HG03097 (cell line): ENCODE data around the gene HRK.

ENCODE experiments used
- ATAC-seq: cut with Tn5 transposase; IDR thresholded peaks from one replicate; pipeline ENCODE4 v1.9.1; 2021; ENCODE audit not compliant: unreplicated experiment, low FRiP score

Gene HRK

GRCh38 chr12:116901612-116902011, 20.4 kb upstream of the HRK start:
- ATAC-seq, result no peak

DNA sequence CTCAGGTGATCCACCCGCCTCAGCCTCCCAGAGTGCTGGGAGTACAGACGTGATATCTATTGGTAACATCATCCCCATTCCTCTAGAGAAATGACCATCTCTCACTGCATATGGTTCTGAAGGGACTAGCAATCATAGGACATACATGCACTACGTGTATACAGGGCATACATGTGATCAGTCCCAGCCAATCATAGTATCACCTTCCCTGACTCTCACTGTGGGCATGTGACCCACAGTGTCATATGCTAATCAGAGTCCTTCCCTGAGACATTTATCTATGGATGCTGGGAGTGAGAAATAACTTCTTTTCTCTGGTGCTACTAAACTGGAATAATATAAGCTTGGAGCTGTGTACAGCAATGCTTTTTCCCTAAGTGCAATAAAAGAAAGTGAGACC, 17.4 kb upstream of the HRK start:
- no peak for ATAC-seq

- ATAC-seq, result no peak
Observed at GRCh38 chr12:116897476-116897875, 16.2 kb upstream of the HRK start.

GRCh38 chr12:116896411-116896924, 15.2 kb upstream of the HRK start:
- ATAC-seq, result no peak

GRCh38 chr12:116894913-116895312, 13.7 kb upstream of the HRK start:
- no peak for ATAC-seq

DNA sequence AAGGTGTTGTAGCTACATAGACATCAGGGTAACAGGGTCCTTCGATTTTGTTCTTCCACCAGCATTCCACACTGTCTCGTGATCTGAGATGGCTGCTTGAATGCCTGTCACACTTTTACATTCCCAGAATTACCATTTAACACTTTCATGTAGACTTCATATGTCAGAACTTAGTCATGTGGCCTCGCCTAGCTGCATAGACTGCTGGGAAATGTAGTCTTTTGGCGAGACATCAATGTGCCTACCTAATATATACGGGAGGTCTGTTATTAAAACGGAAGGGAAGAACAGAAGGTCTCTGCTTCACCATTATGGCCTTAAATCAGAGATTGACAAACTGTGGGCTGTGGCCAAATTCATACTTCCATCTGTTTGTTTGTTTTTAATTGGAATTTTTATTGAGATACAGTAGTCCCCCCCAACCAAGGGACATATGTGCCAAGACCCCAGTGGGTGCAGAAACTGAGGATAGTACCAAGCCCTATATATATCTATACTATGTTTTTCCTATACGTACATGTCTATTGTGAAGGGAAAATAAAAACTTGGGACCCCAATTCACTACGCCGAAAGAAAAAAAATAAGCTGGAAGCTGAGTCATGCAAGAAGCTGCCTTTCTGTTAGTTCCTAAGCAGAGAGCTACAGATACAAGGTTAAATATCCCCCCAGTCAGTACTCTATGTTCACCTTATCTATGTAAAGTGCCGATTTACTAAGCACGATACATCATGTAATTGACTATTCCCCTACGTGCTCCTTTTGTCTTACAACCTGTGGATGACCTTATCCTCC, 11.3 kb upstream of the HRK start:
- no peak for ATAC-seq

DNA sequence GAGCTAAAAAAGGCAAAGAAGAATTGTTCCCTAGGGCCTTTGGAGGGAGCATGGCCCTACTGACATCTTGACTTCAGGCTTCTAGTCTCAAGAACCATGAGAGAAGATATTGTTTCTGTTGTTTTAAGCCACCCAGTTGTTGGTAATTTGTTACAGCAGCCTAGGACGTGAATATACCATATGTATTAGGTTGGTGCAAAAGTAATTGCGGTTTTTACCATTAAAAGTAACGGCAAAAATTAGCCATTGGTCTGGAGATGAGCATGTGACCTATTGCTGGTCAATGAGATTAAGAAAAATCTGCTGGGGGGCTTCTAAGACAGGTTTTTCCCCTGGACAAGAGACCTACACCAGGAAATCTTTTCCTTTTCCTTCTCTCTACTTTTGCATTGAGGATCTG, 9.8 kb upstream of the HRK start:
- ATAC-seq, result no peak

- no peak for ATAC-seq
Observed at GRCh38 chr12:116890330-116890729, 9.1 kb upstream of the HRK start.

GRCh38 chr12:116887897-116888296, 6.7 kb upstream of the HRK start:
- no peak for ATAC-seq

- no peak for ATAC-seq
Observed at GRCh38 chr12:116887244-116887643, 6.0 kb upstream of the HRK start.

GRCh38 chr12:116885491-116885890, 4.2 kb upstream of the HRK start:
- no peak for ATAC-seq

GRCh38 chr12:116884871-116885270, 3.6 kb upstream of the HRK start:
- ATAC-seq, result no peak

- ATAC-seq, result no peak
Observed at GRCh38 chr12:116882742-116883141, 1.5 kb upstream of the HRK start.

DNA sequence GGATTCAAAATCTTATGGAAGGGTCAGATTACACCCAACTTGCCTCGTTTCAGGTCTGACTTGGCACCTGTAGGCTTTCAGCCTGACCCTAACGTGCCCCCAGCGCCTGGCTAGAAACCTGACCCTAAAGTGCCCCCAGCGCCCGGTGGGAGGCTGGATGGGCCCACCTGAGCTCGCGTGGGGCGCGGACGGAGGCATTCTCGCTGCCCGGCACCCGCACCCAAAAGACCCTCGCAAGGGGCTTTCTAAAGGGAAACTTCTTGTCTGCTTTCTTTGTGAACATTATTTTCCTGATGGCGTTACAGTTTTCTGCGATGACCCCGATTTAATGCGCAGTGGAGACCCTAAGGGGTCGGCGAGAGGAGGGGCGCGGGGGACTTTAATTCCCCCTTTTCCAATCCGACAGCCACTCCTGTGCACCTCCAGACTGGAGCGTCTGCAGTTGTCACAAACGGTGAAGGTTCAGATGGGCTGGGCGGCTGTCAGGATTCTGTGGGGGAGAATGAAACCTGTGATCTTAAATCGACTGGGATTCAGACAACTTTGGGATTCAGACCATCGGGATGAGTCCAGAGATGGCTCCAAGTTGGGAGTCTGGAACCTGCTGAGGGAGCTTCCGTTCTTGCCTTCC, 751 bp upstream of the HRK start:
- no peak for ATAC-seq

DNA sequence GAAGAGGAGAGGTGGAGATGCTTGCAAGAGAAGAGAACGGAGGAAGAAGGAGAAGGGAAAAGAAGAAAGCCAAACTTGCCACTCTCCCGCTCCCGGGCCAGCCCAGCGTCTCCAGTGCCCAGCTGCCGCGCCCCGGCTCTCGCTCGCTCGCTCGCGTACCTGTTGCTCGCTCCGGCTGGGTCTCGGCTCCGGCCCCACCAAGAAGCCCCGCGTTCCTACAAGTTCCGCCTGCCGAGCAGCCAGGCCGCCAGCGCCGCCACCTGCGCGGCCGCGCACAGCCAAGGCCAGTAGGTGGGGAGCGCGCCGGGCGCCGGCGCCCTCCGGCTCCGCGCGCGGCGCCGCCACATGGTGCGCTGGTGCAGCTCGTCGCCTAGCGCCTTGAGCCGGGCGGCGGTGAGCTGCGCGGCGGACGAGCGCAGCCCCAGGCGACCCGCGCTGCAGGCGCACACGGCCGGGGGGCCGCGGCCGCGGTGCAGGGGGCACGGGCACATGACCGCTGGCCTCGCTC, 370 bp downstream of the HRK start:
- ATAC-seq, result no peak

DNA sequence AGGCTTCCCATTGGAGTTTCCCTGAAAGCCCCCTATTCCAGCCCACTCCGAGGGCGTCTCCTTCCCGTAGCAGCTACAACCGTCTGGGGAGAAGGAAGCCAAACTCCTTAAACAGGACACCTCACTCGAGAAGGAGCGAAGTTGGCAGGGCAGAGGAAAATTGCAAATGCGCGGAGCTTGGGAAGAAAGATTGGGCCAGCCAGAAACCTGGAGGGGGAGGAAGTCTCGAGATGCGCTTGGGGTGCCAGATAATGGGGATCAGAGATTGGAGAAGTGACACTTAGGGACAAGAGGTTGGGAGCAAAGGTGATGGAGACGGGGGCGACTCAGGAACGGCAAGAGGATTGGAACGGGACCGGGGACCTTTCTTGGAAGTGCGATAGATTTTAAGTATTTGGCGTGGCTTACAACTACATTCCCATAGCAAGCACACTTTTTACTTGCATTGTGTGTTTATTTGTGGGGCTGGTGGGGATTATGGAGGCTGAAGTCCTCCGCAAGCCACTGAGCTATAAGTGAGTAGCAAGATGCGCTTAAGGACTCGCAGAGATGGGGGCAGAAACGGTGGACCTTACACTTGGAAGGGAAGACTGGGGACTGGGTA, 926 bp downstream of the HRK start:
- no peak for ATAC-seq

DNA sequence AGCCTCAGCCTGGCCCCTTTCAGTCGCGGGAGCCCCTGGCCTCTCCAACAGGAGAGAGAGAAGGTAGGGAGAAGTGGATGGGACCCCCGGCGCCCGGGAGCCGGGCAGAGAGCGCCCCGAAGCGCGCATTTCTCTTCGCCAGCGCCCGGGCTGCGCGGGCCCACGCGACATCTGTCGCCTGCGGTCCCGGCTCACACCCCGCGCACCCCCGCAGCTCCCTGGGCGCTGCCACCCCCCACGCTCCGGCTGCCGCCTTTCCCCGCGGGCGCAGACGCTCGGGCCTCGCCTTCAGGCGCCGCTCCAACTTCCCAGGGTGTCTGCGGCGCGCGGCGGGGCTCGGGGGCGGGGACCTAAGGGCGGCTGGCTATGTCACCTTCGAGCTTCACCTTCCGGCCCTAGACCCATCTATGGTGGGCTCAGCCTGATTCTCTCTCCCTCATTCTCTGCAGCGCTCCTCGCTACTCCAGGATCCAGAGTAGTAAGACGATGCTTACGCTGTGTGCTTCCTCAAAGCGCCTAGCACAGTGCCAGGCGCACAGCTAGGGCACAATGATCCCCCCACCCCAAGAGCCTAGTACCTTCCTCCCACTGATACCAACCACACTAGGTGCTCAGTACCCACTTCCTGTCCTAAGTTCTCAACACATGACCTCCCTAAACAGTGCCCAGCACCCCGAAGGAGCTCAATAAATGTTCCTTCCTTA, 1.6 kb downstream of the HRK start:
- no peak for ATAC-seq

- ATAC-seq, result no peak
Observed at GRCh38 chr12:116878567-116879508, 2.4 kb downstream of the HRK start.

- no peak for ATAC-seq
Observed at GRCh38 chr12:116876151-116876869, 4.9 kb downstream of the HRK start.
